Right lobe of liver (tissue), 6 donors: ENCODE measurements around the gene TESPA1. TPM values are rescaled to one million over a fixed set of nuclear protein-coding genes. Genes with fewer than 3 reads are reported as not detected.

ENCODE experiments used
- ATAC-seq, 4 donors: fragments of 200-7000 bp; cut with Tn5 transposase; one replicate each; pipeline ENCODE4 v1.9.1; 2020; ENCODE audit warnings: mild to moderate bottlenecking in 4 of 4, moderate library complexity in 4 of 4
- DNase-seq, 3 donors: peaks; one replicate each; pipeline ENCODE4 v3.0.0-alpha.2; 2020
- H3K27ac ChIP-seq, 3 donors: fragments of 200-600 bp; one replicate each; pipeline ENCODE4 v1.8.0; 2022
- H3K27me3 ChIP-seq, 2 donors: fragments of 200-600 bp; one replicate each; pipeline ENCODE4 v1.8.0; 2022
- H3K36me3 ChIP-seq, 4 donors: fragments of 200-600 bp; sonication (generic) in 1 of 4; one replicate each; pipeline versions ENCODE4 v1.5.1 to v1.8.0; 2017 to 2022; ENCODE audit warnings: control low read depth in 1 of 4
- H3K4me1 ChIP-seq, 4 donors: fragments of 200-600 bp; sonication (generic) in 1 of 4; one replicate each; pipeline versions ENCODE4 v1.5.1 to v1.8.0; 2017 to 2022; ENCODE audit warnings: control low read depth in 1 of 4
- H3K4me3 ChIP-seq, 3 donors: fragments of 200-600 bp; one replicate each; pipeline ENCODE4 v1.8.0; 2022
- H3K9me3 ChIP-seq, 4 donors: fragments of 200-600 bp; sonication (generic) in 1 of 4; one replicate each; pipeline versions ENCODE4 v1.5.1 to v1.8.0; 2017 to 2022; ENCODE audit warnings: control low read depth in 1 of 4
- CTCF ChIP-seq, 4 donors: fragments of 200-600 bp in 3 of 4; fragments of 450-650 bp in 1 of 4; IDR thresholded peaks; one replicate each; pipeline versions ENCODE4 v1.5.1 to v1.8.0; 2016 to 2022; ENCODE audit warnings: antibody characterized with exemption in 4 of 4, mild to moderate bottlenecking in 2 of 4
- POLR2A ChIP-seq: fragments of 450-650 bp; IDR thresholded peaks from one replicate; pipeline ENCODE4 v1.6.1; 2017; ENCODE audit warnings: antibody characterized with exemption, mild to moderate bottlenecking
- WGBS: methylation state at CpG from one replicate; pipeline ENCODE4 v1.1.6; 2018; ENCODE audit warnings: low coverage, low lambda C conversion rate; ENCODE audit not compliant: insufficient coverage; ENCODE audit errors: missing lambda C conversion rate; 5-methylcytosine and 5-hydroxymethylcytosine counted together
- intact Hi-C, 2 donors: fragments of 100-400 bp; cut with DNase I; formaldehyde crosslinking; loops; one replicate each; pipeline versions ENCODE4 v1.11.2 to v1.14.1; 2022
- total RNA-seq, 6 experiments: library from RNA; depleted of rRNA in 2 of 6; stranded (reverse); fragments of >200 nt in 2 of 6; fragmentation: NEBNext Ultra II Directional in 3 of 6; extraction: Animal tissue kit (Norgen Biotek cat#: 25700) in 3 of 6; gene quantifications; one replicate each; pipeline versions ENCODE4 v1.1.0 to v1.2.4, GENCODE V29; 2016 to 2023
- donor health status: DM: no; HTN: yes; CAD: no.
- donor health status: DM: no; HTN: no; CAD: no.
- donor health status: DM: no; HTN: no; CAD: no.
- donor health status: DM: no; HTN: yes; CAD: no.
- donor health status: DM: no; HTN: yes; CAD: no.

Gene TESPA1
- total RNA-seq, 6 experiments from 2014 or later = 0.09 to 1.2 (median 0.37) TPM; not detected in 1

GRCh38 chr12:54917001-54917488 lies 67.5 kb downstream of the TESPA1 start:
- Histone ChIP-seq H3K27me3 (no peaks in the 10 kb centered on the region), H3K9me3 (no peaks in the 10 kb centered on the region), H3K4me3 (no peak overlapping the region), H3K4me1 (no peaks in the 10 kb centered on the region), H3K27ac (no peak overlapping the region), H3K36me3 (no peaks in the 10 kb centered on the region)
- ATAC-seq = no peak
- no peak for DNase-seq
- no peak for TF ChIP-seq CTCF (IDR thresholded peaks at IDR 0.05)
- no peak for TF ChIP-seq POLR2A
- intact Hi-C loops = no loop called here
- WGBS = 87% methylated on average over 14 of the region's 21 CpGs

Other genes with a start within 250 kb of the TESPA1 start
- not detected for gene MUCL1, start 130.2 kb downstream of the TESPA1 start, total RNA-seq
- gene NEUROD4, start 35.2 kb upstream of the TESPA1 start, total RNA-seq = not detected
- not detected for gene OR9K2, start 141.6 kb upstream of the TESPA1 start, total RNA-seq
- not detected for gene OR10A7, start 236.3 kb upstream of the TESPA1 start, total RNA-seq